Esophagus squamous epithelium (tissue), 5 donors: Measurements from ENCODE around the gene TRPC6. TPM values are rescaled to one million over a fixed set of nuclear protein-coding genes. Genes with fewer than 3 reads are reported as not detected.
A peak's percentile ranks its signal among the peaks of the same experiment; 100 is the strongest.

Experiments
- DNase-seq: peaks from one replicate; lab custom pipeline; 2025; lab: John Stamatoyannopoulos, UW
- H3K27ac ChIP-seq, 4 donors: fragments of 200-600 bp; sonication (generic); one replicate each; pipeline ENCODE4 v1.5.1; 2016 to 2019; ENCODE audit warnings: mild to moderate bottlenecking in 1 of 4
- H3K27me3 ChIP-seq, 4 donors: fragments of 200-600 bp; sonication (generic); 1 replicate in 3 of 4; 2 replicates in 1 of 4; pipeline versions ENCODE4 v1.5.1 to v1.6.0; 2017 to 2021; ENCODE audit warnings: antibody characterized with exemption in 1 of 4
- H3K36me3 ChIP-seq, 3 donors: fragments of 200-600 bp; sonication (generic); one replicate each; pipeline ENCODE4 v1.5.1; 2016 to 2019
- H3K4me1 ChIP-seq, 3 donors: fragments of 200-600 bp; sonication (generic); one replicate each; pipeline ENCODE4 v1.5.1; 2017 to 2019
- H3K4me3 ChIP-seq, 4 donors: fragments of 200-600 bp; sonication (generic); 1 replicate in 3 of 4; 2 replicates in 1 of 4; pipeline ENCODE4 v1.5.1; 2016 to 2019; ENCODE audit warnings: mild to moderate bottlenecking in 2 of 4, moderate library complexity in 1 of 4
- H3K9me3 ChIP-seq, 3 donors: fragments of 200-600 bp; sonication (generic); one replicate each; pipeline ENCODE4 v1.5.1; 2016 to 2019
- CTCF ChIP-seq, 6 experiments: fragments of 450-650 bp in 4 of 6; fragments of 200-600 bp in 2 of 6; sonication (generic) in 2 of 6; IDR thresholded peaks; one replicate each; pipeline ENCODE4 v1.5.1; 2016 to 2019; ENCODE audit warnings: antibody characterized with exemption in 6 of 6, mild to moderate bottlenecking in 4 of 6, moderate library complexity in 4 of 6
- POLR2A ChIP-seq, 4 donors: fragments of 450-650 bp; IDR thresholded peaks; one replicate each; pipeline ENCODE4 v1.6.1; 2017; ENCODE audit warnings: antibody characterized with exemption in 4 of 4, mild to moderate bottlenecking in 4 of 4, moderate library complexity in 3 of 4
- WGBS, 2 donors: methylation state at CpG; one replicate each; pipeline ENCODE4 v1.1.5; 2018; 5-methylcytosine and 5-hydroxymethylcytosine counted together
- intact Hi-C: fragments of 100-400 bp; cut with DNase I; formaldehyde crosslinking; loops from one replicate; pipeline ENCODE4 v1.15.0; 2022
- total RNA-seq, 4 donors: library from RNA; depleted of rRNA; stranded (reverse); fragments of >200 nt; gene quantifications; one replicate each; pipeline ENCODE4 v1.1.0, GENCODE V29; 2016
- donor health status: DM: yes; HTN: yes; CAD: no.

TRPC6 gene
- total RNA-seq, 4 donors from 2014 or later: 1.2 to 15.4 (median 1.6) TPM

- intact Hi-C loops: no loop called here
- no peak for TF ChIP-seq POLR2A (IDR thresholded peaks at IDR 0.05)
- TF ChIP-seq CTCF (IDR thresholded peaks at IDR 0.05): peak in 5 of 6 experiments; percentile 25 to 50 (median 43)
- Histone ChIP-seq H3K27ac (no peak overlapping the region), H3K9me3 (no peaks in the 10 kb centered on the region), H3K27me3 (no peaks in the 10 kb centered on the region), H3K4me3 (no peak overlapping the region), H3K4me1 (no peaks in the 10 kb centered on the region), H3K36me3 (no peaks in the 10 kb centered on the region)
- 59 to 60% methylated on average over 3 of the region's 3 CpGs for WGBS, 2 donors
- DNase-seq: no peak
These were observed 147.2 kb downstream of the TRPC6 start for GRCh38 chr11:101436511-101437142.

GRCh38 chr11:101435408-101435973 lies 148.3 kb downstream of the TRPC6 start:
- intact Hi-C loops: no loop called here
- TF ChIP-seq CTCF (IDR thresholded peaks at IDR 0.05) (no peak), POLR2A (IDR thresholded peaks at IDR 0.05) (no peak)
- 62 to 67% methylated on average over 3 of the region's 3 CpGs for WGBS, 2 donors
- Histone ChIP-seq H3K4me3 (no peak overlapping the region), H3K27me3 (no peaks in the 10 kb centered on the region), H3K36me3 (no peaks in the 10 kb centered on the region), H3K4me1 (no peaks in the 10 kb centered on the region), H3K9me3 (no peaks in the 10 kb centered on the region), H3K27ac (no peak overlapping the region)
- no peak for DNase-seq

- Histone ChIP-seq H3K27ac (no peak overlapping the region), H3K4me1 (no peaks in the 10 kb centered on the region), H3K27me3 (no peaks in the 10 kb centered on the region), H3K36me3 (no peaks in the 10 kb centered on the region), H3K9me3 (no peaks in the 10 kb centered on the region), H3K4me3 (no peak overlapping the region)
- 46 to 54% methylated on average over 3 of the region's 3 CpGs for WGBS, 2 donors
- TF ChIP-seq CTCF (IDR thresholded peaks at IDR 0.05): no peak
- TF ChIP-seq POLR2A (IDR thresholded peaks at IDR 0.05): no peak
- intact Hi-C loops: no loop called here
- DNase-seq: no peak
These were observed 149.7 kb downstream of the TRPC6 start for GRCh38 chr11:101434026-101434643.

- TF ChIP-seq CTCF (IDR thresholded peaks at IDR 0.05): no peak
- TF ChIP-seq POLR2A (IDR thresholded peaks at IDR 0.05): no peak
- intact Hi-C loops: no loop called here
- Histone ChIP-seq H3K9me3 (no peaks in the 10 kb centered on the region), H3K27me3 (no peaks in the 10 kb centered on the region), H3K4me1 (no peaks in the 10 kb centered on the region), H3K36me3 (no peaks in the 10 kb centered on the region), H3K4me3 (no peak overlapping the region), H3K27ac (peak overlapping the region in 1 of 4 donors; percentile 25)
- WGBS, 2 donors: 66 to 70% methylated on average over 4 of the region's 4 CpGs
- no peak for DNase-seq
These were observed 150.7 kb downstream of the TRPC6 start for GRCh38 chr11:101433151-101433550.
